ENCODE results near the gene SPRED2.

SPRED2 gene, protein sequence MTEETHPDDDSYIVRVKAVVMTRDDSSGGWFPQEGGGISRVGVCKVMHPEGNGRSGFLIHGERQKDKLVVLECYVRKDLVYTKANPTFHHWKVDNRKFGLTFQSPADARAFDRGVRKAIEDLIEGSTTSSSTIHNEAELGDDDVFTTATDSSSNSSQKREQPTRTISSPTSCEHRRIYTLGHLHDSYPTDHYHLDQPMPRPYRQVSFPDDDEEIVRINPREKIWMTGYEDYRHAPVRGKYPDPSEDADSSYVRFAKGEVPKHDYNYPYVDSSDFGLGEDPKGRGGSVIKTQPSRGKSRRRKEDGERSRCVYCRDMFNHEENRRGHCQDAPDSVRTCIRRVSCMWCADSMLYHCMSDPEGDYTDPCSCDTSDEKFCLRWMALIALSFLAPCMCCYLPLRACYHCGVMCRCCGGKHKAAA

GRCh38 chr2:65432227-65433190, at the start of gene SPRED2:
Gene SPRED2 (minus strand): TSS chr2:65432599. CDS start chr2:65431987, 612 bp downstream.
- peak; percentile 95 for DNase-seq (ENCODE audit: low spot score)

- DNase-seq (ENCODE audit: low spot score), result no peak
Observed at GRCh38 chr2:65481961-65482360, 49.6 kb upstream of the SPRED2 start.

GRCh38 chr2:65479524-65479923, 47.1 kb upstream of the SPRED2 start:
- DNase-seq (ENCODE audit: low spot score), result no peak

- DNase-seq (ENCODE audit: low spot score), result no peak
Observed at GRCh38 chr2:65478498-65479135, 46.2 kb upstream of the SPRED2 start.

DNA sequence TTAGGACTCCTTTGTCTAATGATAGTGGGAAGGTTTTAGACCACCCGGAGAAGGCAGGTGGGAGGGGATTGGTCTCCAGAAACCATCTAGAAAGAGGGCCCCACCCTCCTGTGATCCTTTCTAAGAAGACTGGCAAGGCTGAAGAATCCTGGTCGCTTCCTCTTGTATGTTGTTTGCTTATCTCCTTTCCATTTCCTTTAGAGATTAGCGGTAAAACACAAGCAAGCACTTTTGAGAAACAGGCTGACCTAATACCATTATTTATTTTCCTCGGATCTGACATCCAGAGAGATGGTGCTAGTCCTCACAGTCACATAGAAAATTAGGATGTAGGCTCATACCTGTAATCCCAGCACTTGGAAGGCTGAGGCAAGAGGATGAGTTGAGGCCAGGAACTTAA, 45.2 kb upstream of the SPRED2 start:
- DNase-seq (ENCODE audit: low spot score), result no peak

GRCh38 chr2:65476778-65477177, 44.4 kb upstream of the SPRED2 start:
- DNase-seq (ENCODE audit: low spot score), result no peak

- no peak for DNase-seq (ENCODE audit: low spot score)
Observed at GRCh38 chr2:65475000-65475399, 42.6 kb upstream of the SPRED2 start.

DNA sequence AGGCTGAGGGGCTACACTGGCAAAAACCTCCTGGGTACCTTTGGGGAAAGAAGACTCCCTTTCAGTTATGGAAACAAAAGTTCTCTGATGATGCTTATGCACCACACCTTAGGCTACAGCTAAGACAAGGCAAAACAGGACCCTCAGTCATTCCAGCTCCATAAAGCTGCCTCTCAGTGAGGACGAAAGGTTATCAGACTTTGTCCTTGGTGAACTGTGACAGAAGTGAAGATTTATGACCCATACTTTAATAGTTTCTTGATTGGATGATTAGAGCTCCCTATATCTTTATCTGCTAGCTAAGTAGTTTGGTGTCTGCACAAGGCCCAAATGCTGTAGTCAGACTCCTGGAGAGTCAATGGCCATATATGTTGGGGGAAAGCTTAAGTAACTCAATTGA, 40.6 kb upstream of the SPRED2 start:
- DNase-seq (ENCODE audit: low spot score), result no peak

- no peak for DNase-seq (ENCODE audit: low spot score)
Observed at GRCh38 chr2:65471409-65471808, 39.0 kb upstream of the SPRED2 start.

GRCh38 chr2:65466551-65466950, 34.2 kb upstream of the SPRED2 start:
- DNase-seq (ENCODE audit: low spot score), result no peak

GRCh38 chr2:65465857-65466256, 33.5 kb upstream of the SPRED2 start:
- DNase-seq (ENCODE audit: low spot score), result no peak

DNA sequence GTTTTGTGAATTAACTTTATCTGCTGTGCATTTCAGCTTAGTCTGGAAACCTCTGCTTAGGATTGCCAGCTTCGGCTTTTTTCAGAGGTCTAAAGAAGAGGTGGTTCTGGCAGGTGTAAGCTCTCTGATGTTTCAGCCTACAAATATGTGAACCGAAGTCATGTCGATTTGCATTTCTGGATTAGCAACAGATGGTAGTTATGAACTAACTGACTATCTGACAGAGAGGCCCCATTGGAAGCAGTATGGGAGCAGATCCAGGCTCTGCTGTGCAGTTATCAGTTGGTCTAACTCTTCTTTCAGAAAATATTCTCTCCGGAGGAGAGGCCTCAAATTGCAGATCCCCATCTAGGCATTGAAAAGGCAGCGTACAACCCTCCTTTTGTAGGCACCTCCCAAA, 32.7 kb upstream of the SPRED2 start:
- DNase-seq (ENCODE audit: low spot score), result no peak

DNA sequence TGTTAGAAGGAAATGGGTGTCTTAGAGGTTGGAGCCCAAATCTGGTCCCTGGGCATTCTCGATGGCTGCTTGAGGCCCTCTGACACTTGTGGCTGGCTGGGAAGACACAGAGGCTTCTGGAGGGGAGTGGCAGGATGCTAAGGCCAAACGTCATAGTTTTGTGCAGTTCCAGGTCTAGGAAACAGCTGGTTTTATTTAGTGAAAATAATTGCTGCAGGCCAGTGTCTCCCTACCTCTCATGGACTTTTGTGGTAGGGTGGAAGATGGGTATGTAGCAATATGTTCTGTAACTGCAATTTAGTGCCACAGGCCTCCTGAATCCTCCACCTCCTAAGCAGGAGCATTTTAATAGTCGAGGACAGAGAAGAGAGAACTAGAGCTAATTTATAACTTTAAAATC, 32.2 kb upstream of the SPRED2 start:
- no peak for DNase-seq (ENCODE audit: low spot score)

DNA sequence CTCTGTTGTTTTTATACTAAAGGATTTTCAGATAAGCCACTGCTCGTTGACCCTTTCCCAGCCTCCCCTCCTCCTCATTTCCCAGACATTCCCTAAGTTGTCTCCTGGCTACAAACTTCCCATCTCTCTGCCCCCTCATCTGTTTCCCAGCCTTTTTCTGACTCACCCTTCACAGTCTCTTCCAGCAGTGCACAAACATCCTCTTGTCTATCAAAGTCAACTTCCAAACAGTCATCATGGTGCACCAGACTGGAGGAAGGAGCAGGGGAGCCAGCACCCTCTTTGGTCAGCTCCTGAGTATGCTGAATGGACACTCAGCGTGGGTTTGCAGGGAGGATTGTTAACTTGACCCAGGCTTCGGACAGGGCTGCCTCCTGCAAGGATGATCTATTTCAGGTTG, 26.6 kb upstream of the SPRED2 start:
- DNase-seq (ENCODE audit: low spot score), result no peak

- no peak for DNase-seq (ENCODE audit: low spot score)
Observed at GRCh38 chr2:65456886-65457285, 24.5 kb upstream of the SPRED2 start.

GRCh38 chr2:65456064-65456463, 23.7 kb upstream of the SPRED2 start:
- DNase-seq (ENCODE audit: low spot score), result no peak

DNA sequence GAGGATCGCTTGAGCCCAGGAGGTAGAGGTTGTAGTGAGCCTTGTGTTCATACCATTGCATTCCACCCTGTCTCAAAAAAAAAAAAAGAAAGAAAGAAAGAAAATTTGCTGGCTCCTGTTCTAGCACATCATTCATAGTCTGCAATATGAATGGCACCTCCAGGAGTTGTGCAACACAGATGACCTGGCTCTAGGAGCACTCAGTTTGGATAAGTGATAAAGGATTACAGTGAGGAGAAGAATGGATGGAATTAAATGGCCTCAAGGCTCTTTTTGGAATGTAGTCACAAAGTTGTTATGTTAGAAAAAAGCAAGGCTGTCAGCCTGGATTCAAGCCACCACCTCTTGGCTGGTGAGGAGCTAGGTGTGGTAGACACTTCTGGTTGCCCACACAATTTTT, 21.5 kb upstream of the SPRED2 start:
- DNase-seq (ENCODE audit: low spot score), result no peak

DNA sequence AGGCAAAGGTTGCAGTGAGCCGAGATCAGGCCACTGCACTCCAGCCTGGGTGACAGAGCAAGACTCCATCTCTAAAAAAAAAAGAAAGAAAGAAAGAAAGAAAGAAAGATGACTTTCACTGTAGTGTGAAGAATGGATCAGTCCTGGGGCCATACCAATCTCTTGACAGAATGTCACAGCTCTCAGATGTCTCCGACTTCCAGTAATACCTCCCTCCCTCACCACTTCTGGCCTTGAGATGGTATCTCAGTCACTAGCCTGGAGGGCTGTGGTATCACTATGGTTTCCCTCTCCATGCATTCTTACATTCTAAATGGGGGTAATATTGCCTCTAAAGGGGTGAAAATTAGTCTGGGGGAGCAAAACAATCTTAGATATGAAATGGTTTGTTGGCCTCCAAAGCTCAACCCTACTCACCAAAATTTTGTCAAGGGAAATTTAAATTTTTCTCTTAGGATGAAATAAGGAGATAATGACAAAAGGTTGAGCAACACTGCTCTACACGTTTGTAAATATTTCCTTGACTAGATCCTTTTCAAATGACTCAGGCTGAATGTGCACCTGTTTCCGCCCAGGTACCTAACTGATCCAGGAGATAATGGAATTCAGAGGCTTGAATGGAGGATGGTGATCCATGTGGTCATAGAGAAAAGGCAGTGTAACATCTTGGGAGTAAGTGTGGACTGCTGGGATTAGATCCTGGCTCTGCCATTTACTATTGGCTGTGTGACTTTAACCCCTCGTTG, 19.9 kb upstream of the SPRED2 start:
- DNase-seq (ENCODE audit: low spot score), result no peak

DNA sequence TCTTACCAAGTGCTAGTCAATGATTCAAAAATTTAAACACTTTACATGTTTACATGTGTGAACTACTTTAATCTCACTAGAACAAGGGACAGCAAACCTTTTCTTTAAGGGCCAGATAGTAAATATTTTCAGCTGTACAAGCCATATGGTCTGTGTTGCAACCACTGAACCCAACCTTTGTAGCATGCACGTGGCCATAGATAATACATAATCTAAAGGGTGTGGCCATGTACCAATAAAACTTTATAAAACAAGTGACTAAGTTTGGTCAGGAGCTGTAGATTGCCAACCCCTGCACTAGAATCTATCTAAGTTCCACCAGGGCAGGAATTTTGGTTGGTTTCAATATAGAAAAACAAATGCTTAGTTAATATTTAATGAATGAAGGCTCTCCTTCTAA, 18.4 kb upstream of the SPRED2 start:
- no peak for DNase-seq (ENCODE audit: low spot score)

GRCh38 chr2:65450393-65450792, 18.0 kb upstream of the SPRED2 start:
- DNase-seq (ENCODE audit: low spot score), result no peak

- DNase-seq (ENCODE audit: low spot score), result no peak
Observed at GRCh38 chr2:65443509-65444186, 11.2 kb upstream of the SPRED2 start.

Data from left forelimb (tissue), 1 donor.